ENCODE results near the gene CAMK1D.

GRCh38 chr10:12622016-12622415 is 272.7 kb downstream of the CAMK1D start:
- TF ChIP-seq EZH2 (IDR thresholded peaks at IDR 0.05; ENCODE audit: borderline replicate concordance, low read depth, low read length, severe bottlenecking): no peak
- TF ChIP-seq, protein P1, sequence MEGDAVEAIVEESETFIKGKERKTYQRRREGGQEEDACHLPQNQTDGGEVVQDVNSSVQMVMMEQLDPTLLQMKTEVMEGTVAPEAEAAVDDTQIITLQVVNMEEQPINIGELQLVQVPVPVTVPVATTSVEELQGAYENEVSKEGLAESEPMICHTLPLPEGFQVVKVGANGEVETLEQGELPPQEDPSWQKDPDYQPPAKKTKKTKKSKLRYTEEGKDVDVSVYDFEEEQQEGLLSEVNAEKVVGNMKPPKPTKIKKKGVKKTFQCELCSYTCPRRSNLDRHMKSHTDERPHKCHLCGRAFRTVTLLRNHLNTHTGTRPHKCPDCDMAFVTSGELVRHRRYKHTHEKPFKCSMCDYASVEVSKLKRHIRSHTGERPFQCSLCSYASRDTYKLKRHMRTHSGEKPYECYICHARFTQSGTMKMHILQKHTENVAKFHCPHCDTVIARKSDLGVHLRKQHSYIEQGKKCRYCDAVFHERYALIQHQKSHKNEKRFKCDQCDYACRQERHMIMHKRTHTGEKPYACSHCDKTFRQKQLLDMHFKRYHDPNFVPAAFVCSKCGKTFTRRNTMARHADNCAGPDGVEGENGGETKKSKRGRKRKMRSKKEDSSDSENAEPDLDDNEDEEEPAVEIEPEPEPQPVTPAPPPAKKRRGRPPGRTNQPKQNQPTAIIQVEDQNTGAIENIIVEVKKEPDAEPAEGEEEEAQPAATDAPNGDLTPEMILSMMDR (IDR thresholded peaks at IDR 0.05; ENCODE audit: borderline replicate concordance, extremely low read depth, low read length, poor library complexity, severe bottlenecking): no peak

Data from DND-41 (cell line).